ENCODE measurements around the gene LARP4B. TPM values are rescaled to one million over a fixed set of nuclear protein-coding genes. Genes with fewer than 3 reads are reported as not detected.

Gene LARP4B
- total RNA-seq, 1 donor, result 13.6 TPM

- Histone ChIP-seq H3K9me3 (ENCODE audit: low read depth, low read length) (no peaks in the 10 kb centered on the region), H3K4me3 (ENCODE audit: low read length) (no peak overlapping the region), H3K27me3 (ENCODE audit: insufficient read depth, low read length) (no peaks in the 10 kb centered on the region), H3K4me1 (ENCODE audit: insufficient read depth, low read length) (peaks cover 28% of the 10 kb centered on the region)
Observed at GRCh38 chr10:822661-823367, 108.7 kb downstream of the LARP4B start.

DNA sequence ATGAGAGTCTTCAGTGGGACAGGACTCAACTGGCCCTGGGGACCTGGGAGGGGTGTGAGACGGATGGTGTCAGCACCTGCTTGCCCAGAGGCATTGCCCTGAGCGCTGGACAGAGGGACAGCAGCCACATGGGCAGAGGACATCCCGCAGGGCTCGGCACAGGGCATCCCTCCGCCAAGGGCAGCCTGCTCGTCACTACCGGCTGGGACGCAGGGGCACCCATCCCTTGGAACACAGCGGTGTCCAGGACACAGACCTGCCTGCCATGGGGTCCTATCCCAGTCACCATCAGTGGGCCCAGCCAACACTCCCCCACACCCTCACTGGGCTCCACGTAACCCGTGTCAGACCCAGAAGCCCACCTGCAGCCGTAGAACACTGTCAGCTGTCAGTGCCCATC is 109.3 kb downstream of the LARP4B start:
- H3K4me1 ChIP-seq (ENCODE audit: insufficient read depth, low read length), result peaks cover 28% of the 10 kb centered on the region
- no peaks in the 10 kb centered on the region for H3K9me3 ChIP-seq (ENCODE audit: low read depth, low read length)
- no peak overlapping the region for H3K4me3 ChIP-seq (ENCODE audit: low read length)
- H3K27me3 ChIP-seq (ENCODE audit: insufficient read depth, low read length), result no peaks in the 10 kb centered on the region

- H3K9me3 ChIP-seq (ENCODE audit: low read depth, low read length), result no peaks in the 10 kb centered on the region
- H3K4me3 ChIP-seq (ENCODE audit: low read length), result no peak overlapping the region
- H3K4me1 ChIP-seq (ENCODE audit: insufficient read depth, low read length), result peaks cover 28% of the 10 kb centered on the region
- no peaks in the 10 kb centered on the region for H3K27me3 ChIP-seq (ENCODE audit: insufficient read depth, low read length)
Observed at GRCh38 chr10:821322-821721, 110.2 kb downstream of the LARP4B start.

- no peaks in the 10 kb centered on the region for H3K27me3 ChIP-seq (ENCODE audit: insufficient read depth, low read length)
- no peaks in the 10 kb centered on the region for H3K9me3 ChIP-seq (ENCODE audit: low read depth, low read length)
- H3K4me3 ChIP-seq (ENCODE audit: low read length), result no peak overlapping the region
- H3K4me1 ChIP-seq (ENCODE audit: insufficient read depth, low read length), result peaks cover 28% of the 10 kb centered on the region
Observed at GRCh38 chr10:819816-820215, 111.7 kb downstream of the LARP4B start.

GRCh38 chr10:819326-819725 is 112.2 kb downstream of the LARP4B start:
- no peaks in the 10 kb centered on the region for H3K9me3 ChIP-seq (ENCODE audit: low read depth, low read length)
- no peak overlapping the region for H3K4me3 ChIP-seq (ENCODE audit: low read length)
- no peaks in the 10 kb centered on the region for H3K27me3 ChIP-seq (ENCODE audit: insufficient read depth, low read length)
- peaks cover 28% of the 10 kb centered on the region for H3K4me1 ChIP-seq (ENCODE audit: insufficient read depth, low read length)

DNA sequence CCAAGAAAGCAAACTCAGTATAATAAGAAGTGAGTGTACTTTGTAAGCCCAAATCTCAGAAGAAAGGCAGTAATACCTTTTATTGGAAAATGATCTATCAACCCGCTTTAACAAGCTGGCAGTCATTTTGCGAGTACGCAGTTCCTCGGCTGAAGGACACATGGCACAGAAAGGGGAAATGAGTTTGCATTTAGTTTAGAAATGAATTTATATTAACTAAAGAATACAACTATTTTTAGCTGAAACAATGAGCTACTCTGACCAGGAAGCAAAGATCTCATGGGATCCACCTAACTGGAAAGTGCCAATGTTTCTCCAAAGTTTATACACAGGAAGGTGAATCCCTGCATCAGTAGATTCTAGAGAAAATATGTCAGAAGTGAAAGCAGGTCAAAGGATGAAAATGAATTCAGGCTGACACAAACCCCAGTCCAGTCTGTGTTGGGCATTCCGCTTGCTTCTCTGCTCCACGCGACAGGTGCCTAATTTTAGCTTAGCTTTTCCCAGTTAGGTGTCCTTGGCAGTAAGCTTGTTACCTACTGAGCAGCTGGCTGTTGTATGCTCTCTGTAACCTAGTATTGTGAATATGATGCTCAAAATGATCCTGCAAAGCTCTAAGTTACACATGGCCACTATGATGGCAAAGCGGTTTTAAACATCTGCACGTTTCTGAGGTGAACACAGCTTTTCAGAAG is 112.8 kb downstream of the LARP4B start:
- Histone ChIP-seq H3K9me3 (ENCODE audit: low read depth, low read length) (no peaks in the 10 kb centered on the region), H3K4me3 (ENCODE audit: low read length) (no peak overlapping the region), H3K4me1 (ENCODE audit: insufficient read depth, low read length) (peaks cover 26% of the 10 kb centered on the region), H3K27me3 (ENCODE audit: insufficient read depth, low read length) (no peaks in the 10 kb centered on the region)

DNA sequence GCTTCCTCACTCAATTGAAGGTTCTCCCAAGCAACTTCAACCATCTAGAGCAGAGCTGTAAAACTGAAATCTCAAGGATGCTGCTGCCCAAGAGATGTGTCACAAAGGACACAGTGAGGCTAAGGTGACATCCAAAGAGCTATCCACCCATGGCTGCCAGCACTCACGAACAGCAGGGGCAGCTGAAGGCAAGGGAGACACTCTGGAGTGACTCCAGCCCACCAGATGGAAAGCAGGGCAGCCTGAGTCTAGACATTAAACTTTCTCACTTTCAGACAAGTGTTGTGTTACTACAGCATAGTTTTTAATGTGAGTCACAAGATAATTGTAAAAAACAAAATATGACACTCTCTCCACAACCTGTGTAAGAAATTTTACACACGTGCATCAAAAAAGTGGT is 113.5 kb downstream of the LARP4B start:
- Histone ChIP-seq H3K4me3 (ENCODE audit: low read length) (no peak overlapping the region), H3K9me3 (ENCODE audit: low read depth, low read length) (no peaks in the 10 kb centered on the region)

DNA sequence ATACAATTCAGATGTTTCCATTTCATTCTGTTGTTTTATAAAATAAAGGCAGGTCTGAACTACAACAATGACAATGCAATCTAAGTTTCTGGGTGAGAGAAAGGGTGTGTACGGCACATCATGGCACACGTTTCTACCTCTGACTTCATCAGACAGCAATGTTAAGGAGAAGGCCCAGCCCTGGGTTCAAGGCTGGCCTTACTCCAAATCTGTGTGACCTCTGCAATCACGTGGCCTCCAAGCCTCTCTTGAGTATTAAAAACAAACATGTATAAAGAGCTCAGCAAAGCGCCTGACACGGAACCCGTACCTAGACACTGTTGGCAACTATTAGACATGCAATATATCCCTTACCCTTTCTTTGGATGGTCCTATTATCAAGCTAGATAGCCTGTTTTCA is 114.1 kb downstream of the LARP4B start:
- H3K27me3 ChIP-seq (ENCODE audit: insufficient read depth, low read length), result no peaks in the 10 kb centered on the region

More for the DNA sequence above, 113.5 kb downstream of the LARP4B start:
- Histone ChIP-seq H3K27me3 (ENCODE audit: insufficient read depth, low read length) (no peaks in the 10 kb centered on the region), H3K4me1 (ENCODE audit: insufficient read depth, low read length) (peaks cover 19% of the 10 kb centered on the region)

DNA sequence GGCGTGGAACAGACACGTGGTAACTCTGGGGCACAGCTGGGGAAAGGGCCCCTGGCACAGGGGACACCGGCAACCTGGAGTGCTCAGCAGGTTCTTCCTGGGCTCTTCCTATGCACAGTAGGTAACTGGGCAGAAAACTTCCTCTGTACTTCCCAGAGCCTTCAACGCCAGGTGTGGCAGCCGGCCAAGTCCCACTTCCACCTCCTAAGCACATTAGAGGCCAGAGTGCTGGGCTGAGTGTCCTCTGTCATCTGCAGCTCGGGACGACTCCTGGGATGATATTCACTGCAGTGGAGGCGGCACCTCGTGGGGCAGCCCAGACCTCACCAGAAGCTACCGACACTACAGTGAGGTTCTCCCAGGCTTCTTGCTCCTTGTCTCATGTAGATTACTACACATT is 114.5 kb downstream of the LARP4B start:
- no peaks in the 10 kb centered on the region for H3K27me3 ChIP-seq (ENCODE audit: insufficient read depth, low read length)
- H3K4me1 ChIP-seq (ENCODE audit: insufficient read depth, low read length), result peaks cover 9% of the 10 kb centered on the region
- H3K9me3 ChIP-seq (ENCODE audit: low read depth, low read length), result no peaks in the 10 kb centered on the region
- H3K4me3 ChIP-seq (ENCODE audit: low read length), result no peak overlapping the region

More for the DNA sequence above, 114.1 kb downstream of the LARP4B start:
- Histone ChIP-seq H3K9me3 (ENCODE audit: low read depth, low read length) (no peaks in the 10 kb centered on the region), H3K4me3 (ENCODE audit: low read length) (no peak overlapping the region), H3K4me1 (ENCODE audit: insufficient read depth, low read length) (peaks cover 13% of the 10 kb centered on the region)

DNA sequence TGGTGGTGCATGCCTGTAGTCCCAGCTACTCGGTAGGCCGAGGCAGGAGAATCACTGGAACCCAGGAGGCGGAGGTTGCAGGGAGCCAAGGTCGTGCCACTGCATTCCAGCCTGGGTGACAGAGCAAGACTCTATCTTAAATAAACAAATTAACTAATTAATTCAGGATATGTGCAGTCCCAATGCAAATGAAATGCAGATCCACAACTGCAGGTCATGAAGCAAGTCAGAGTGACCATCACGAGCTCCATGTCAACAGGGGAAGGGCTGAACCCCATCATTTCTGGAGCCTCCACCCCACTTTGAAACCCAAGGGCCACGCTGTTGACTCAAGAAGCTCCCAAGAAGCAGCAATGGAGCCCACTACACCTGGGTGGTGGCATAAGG is 115.4 kb downstream of the LARP4B start:
- no peaks in the 10 kb centered on the region for H3K9me3 ChIP-seq (ENCODE audit: low read depth, low read length)
- H3K4me1 ChIP-seq (ENCODE audit: insufficient read depth, low read length), result peaks cover 4% of the 10 kb centered on the region
- no peaks in the 10 kb centered on the region for H3K27me3 ChIP-seq (ENCODE audit: insufficient read depth, low read length)
- H3K4me3 ChIP-seq (ENCODE audit: low read length), result no peak overlapping the region

DNA sequence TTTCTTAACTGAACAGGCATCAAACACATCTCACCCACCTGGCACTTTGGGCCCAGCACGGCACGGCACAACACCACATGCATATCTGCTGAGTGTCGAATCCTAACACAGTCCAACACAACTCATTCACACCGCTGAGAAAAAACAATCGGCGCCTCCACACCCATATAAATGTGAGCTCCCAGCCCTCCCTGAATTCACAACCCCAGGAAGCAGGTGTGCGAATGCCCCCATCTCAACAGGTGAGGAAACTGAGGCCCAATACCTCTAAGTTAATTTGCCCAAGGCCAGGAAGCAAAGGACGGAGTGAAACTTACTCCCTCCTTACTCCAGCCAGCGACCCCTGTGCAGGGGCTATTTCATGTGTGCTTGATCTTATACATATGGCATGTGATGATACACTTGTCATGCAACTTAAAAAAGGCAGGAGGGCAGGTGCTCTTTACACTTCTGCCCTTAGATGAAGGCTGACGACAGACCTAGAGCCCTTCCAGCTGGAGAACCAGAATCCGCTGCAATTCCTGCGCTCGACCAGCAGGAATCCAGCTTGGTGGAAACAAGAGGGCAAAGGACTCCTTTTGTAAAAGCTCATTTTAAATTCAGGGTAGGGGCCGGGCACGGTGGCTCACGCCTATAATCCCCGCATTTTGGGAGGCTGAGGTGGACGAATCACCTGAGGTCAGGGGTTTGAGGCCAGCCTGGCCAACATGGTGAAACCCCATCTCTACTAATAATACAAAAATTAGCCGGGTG is 116.0 kb downstream of the LARP4B start:
- Histone ChIP-seq H3K4me1 (ENCODE audit: insufficient read depth, low read length) (peaks cover 4% of the 10 kb centered on the region), H3K9me3 (ENCODE audit: low read depth, low read length) (no peaks in the 10 kb centered on the region), H3K27me3 (ENCODE audit: insufficient read depth, low read length) (no peaks in the 10 kb centered on the region), H3K4me3 (ENCODE audit: low read length) (no peak overlapping the region)

GRCh38 chr10:814536-815302 is 116.8 kb downstream of the LARP4B start:
- no peaks in the 10 kb centered on the region for H3K27me3 ChIP-seq (ENCODE audit: insufficient read depth, low read length)
- H3K4me3 ChIP-seq (ENCODE audit: low read length), result no peak overlapping the region
- H3K4me1 ChIP-seq (ENCODE audit: insufficient read depth, low read length), result peaks cover 4% of the 10 kb centered on the region
- H3K9me3 ChIP-seq (ENCODE audit: low read depth, low read length), result no peaks in the 10 kb centered on the region

DNA sequence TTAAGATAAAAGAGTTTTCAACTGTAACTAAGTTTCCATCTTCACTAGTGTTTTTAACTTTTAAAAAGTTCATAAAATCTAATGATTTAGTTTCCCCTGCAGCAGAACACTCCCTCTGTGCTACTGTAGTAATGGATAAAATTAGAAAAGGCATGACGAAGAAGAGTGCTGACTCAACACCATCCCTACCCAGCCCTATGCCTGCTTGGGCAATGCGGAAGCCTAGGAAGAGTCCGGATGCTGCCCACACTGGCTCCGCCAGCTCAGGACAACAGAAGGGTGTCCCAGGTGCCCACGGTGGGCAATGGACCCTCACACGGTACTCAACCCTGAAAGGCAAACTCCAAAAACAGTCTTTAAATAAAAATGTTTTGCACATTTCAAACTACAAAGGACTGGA is 118.2 kb downstream of the LARP4B start:
- Histone ChIP-seq H3K9me3 (ENCODE audit: low read depth, low read length) (no peaks in the 10 kb centered on the region), H3K27me3 (ENCODE audit: insufficient read depth, low read length) (no peaks in the 10 kb centered on the region), H3K4me1 (ENCODE audit: insufficient read depth, low read length) (no peaks in the 10 kb centered on the region), H3K4me3 (ENCODE audit: low read length) (no peak overlapping the region)

DNA sequence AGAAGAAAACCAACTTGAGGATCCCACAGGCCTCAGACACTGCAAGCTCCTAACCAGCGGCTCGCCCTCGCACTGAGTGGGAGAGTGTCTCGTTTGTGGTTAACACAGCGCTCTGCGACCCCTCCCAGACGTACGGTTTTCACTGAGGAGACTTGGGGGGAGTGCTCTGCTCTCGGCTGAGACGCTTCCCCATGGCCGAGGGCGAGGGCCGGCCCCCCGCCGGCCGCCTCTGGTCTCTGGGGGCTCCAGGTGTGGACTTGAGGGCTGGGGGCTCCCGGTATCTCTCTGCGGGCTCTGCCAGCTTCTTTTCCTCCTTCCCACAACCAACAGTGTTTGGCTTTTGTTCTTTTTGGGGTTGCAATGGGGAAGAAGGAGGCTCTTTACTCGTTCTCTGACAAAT is 118.7 kb downstream of the LARP4B start:
- H3K9me3 ChIP-seq (ENCODE audit: low read depth, low read length), result no peaks in the 10 kb centered on the region
- H3K4me3 ChIP-seq (ENCODE audit: low read length), result no peak overlapping the region
- H3K4me1 ChIP-seq (ENCODE audit: insufficient read depth, low read length), result no peaks in the 10 kb centered on the region
- H3K27me3 ChIP-seq (ENCODE audit: insufficient read depth, low read length), result no peaks in the 10 kb centered on the region

Data from mononuclear cell (primary cell).